Activated CD4-positive, alpha-beta T cell treated with anti-CD3 and anti-CD28 coated beads, Interleukin-2, amount 10 ng/mL, durations not matched to agents 24 days and 14 days (primary cell): ENCODE measurements around the gene PSENEN. TPM values are rescaled to one million over a fixed set of nuclear protein-coding genes. Genes with fewer than 3 reads are reported as not detected.
A peak's percentile ranks its signal among the peaks of the same experiment; 100 is the strongest.

Source experiments
- DNase-seq: peaks from one replicate; pipeline ENCODE4 v3.0.0; 2022
- H3K27ac Mint-ChIP-seq: one replicate; pipeline ENCODE4 v1.8.0; 2022; ENCODE audit warnings: mild to moderate bottlenecking, mixed read lengths
- H3K27me3 Mint-ChIP-seq: one replicate; pipeline ENCODE4 v1.8.0; 2022; ENCODE audit warnings: mixed read lengths
- H3K36me3 Mint-ChIP-seq: one replicate; pipeline ENCODE4 v1.8.0; 2022; ENCODE audit warnings: low read depth, mild to moderate bottlenecking, mixed read lengths
- H3K4me1 Mint-ChIP-seq: one replicate; pipeline ENCODE4 v1.8.0; 2021; ENCODE audit warnings: mixed read lengths
- H3K4me3 Mint-ChIP-seq: one replicate; pipeline ENCODE4 v1.8.0; 2022; ENCODE audit warnings: mild to moderate bottlenecking, moderate library complexity, mixed read lengths
- H3K9me3 Mint-ChIP-seq: one replicate; pipeline ENCODE4 v1.8.0; 2021; ENCODE audit warnings: mixed read lengths
- intact Hi-C: fragments of 100-400 bp; cut with micrococcal nuclease; formaldehyde crosslinking; loops from one replicate; pipeline ENCODE4 v1.15.1; 2023
- total RNA-seq: library from RNA; stranded (reverse); gene quantifications from 2 replicates; pipeline ENCODE4 v1.2.3, GENCODE V29; 2022

Gene PSENEN
- total RNA-seq, 1 donor from 2014 or later = 46.7 TPM

DNA sequence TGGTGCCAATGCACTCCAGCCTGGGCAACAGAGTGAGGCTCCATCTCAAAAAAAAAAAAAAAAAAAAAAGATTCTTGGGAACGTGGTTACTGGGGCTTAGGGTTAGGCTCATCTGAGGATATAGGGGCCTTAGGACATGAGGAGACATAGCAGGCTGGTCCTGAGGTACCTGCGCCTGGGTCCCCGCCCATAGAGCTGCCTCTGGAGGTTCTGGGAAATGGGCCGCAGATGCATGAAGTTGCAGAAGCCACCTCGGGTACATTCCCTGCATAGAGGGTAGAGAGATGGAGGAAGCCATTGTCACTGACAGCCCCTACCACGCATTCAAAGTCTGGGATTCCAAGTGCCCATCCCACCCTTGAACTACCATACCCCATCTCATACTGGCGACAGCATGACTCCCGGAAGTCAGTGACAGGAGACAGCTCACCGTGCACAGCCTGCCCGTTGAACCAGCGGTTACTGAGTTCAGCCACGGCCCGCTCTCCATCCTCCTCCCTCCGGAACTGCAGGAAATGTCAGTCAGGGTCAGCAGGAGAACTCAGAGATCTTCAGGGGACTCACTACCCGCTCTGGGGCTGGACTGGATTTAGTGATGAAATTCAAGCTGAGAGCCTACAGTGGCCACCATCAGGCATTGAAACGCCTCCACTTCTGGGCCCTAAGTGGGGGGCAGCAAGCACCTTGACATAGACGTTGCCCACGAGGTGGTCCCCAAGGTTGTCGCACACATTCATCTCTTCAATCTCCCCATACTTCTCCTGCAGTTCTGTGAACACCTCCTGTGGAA, 1.6 kb upstream of the PSENEN start:
- DNase-seq = no peak
- H3K4me1 Mint-ChIP-seq = peaks cover 49% of the 10 kb centered on the region
- no peaks in the 10 kb centered on the region for H3K9me3 Mint-ChIP-seq
- intact Hi-C loops = loop anchor here (10.0 kb wide), 1 partner anchor 371 kb away; the partner anchor contains the start of genes OVOL3, POLR2I and TBCB
- no peaks in the 10 kb centered on the region for H3K27me3 Mint-ChIP-seq
- H3K4me3 Mint-ChIP-seq = peak overlapping the region; percentile 94
- H3K27ac Mint-ChIP-seq = peak overlapping the region; percentile 100
- H3K36me3 Mint-ChIP-seq = peaks cover 21% of the 10 kb centered on the region

DNA sequence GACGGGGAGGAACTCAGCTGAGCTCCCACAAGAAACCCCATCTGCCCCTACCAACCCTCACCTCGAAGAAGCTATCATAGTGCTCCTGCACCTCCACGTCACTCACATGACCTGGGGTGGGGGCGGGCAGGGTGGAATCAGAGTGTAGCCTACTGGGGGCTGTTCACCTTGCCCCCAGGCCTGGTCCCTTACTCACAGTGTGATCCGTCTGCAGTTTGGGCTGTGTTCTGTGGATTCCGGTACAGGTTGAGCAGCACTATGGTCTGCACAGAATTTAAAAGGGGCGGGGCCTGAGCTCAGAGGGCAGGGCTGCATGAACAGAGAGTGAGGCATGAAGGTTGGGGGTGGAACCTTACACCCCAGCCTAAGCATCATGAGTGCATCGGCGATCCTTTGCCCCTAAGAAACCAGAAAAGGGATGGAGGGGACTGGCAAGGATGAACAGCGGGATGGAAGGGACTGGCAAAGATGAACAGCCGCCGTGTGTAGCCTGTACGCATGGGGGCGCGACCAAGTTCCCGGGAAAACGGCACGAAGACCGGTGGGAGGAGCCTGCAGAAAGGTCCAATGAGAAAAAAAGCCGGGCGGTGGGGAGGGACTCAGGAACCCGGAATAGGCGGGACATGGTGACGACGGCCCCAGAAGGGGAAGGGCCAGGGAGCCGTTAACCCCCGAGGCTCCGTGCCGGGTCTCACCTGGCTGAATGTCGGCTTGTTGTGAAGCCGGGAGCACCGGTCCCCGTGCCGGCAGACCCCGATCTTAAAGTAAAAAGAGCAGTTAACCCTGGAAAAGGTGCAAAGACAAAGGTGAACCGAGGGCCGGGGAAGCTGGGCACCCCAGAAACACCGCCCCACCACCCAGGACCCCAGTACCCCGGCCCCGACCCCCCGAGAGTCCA, 772 bp upstream of the PSENEN start:
- peak; percentile 98 for DNase-seq
- Mint-ChIP-seq H3K36me3 (peaks cover 20% of the 10 kb centered on the region), H3K27me3 (no peaks in the 10 kb centered on the region), H3K27ac (peak overlapping the region; percentile 100), H3K4me1 (peaks cover 50% of the 10 kb centered on the region), H3K4me3 (peak overlapping the region; percentile 94), H3K9me3 (no peaks in the 10 kb centered on the region)
- intact Hi-C loops = loop anchor here (1.0 to 10.0 kb wide), 5 partner anchors 27 to 370 kb away; partner anchors contain the start of genes ARHGAP33, OVOL3, POLR2I and TBCB

DNA sequence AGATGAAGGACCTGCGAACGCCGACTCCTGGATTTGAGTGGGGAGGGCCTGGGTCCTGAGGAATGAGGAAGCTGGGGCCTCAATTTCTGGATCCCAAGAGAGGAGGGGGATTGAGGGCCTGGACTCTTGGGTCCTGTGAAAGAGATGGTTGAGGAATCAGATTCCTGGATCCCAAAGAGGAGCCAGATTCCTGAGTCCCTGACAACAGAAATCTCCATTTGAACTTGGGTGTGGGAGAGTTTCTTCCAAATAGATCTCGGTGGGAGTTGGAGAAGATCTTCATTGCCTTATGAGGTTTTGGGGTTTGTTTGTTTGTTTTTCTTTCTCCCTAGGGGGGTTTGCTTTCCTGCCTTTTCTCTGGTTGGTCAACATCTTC, 624 bp downstream of the PSENEN start:
- H3K4me1 Mint-ChIP-seq = peaks cover 47% of the 10 kb centered on the region
- intact Hi-C loops = loop anchor here (5.0 to 10.0 kb wide), 2 partner anchors 306 to 369 kb away; partner anchors contain the start of genes OVOL3, POLR2I, TBCB and THAP8
- no peak for DNase-seq
- H3K4me3 Mint-ChIP-seq = peak overlapping the region; percentile 94
- H3K27me3 Mint-ChIP-seq = no peaks in the 10 kb centered on the region
- H3K36me3 Mint-ChIP-seq = peaks cover 19% of the 10 kb centered on the region
- H3K27ac Mint-ChIP-seq = peak overlapping the region; percentile 100
- no peaks in the 10 kb centered on the region for H3K9me3 Mint-ChIP-seq

DNA sequence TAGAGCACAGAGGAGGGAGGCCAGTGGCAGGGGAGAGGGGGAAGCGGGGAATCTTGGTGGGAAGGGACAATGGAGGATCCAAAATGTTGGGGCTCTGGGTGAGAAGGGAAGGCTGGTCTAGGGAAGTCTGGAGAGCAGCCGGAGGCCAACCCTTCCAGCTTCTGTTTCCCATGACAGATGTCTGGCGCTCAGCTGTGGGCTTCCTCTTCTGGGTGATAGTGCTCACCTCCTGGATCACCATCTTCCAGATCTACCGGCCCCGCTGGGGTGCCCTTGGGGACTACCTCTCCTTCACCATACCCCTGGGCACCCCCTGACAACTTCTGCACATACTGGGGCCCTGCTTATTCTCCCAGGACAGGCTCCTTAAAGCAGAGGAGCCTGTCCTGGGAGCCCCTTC, 1.1 kb downstream of the PSENEN start:
- DNase-seq = no peak
- Mint-ChIP-seq H3K27me3 (no peaks in the 10 kb centered on the region), H3K4me3 (peak overlapping the region; percentile 94), H3K4me1 (peaks cover 47% of the 10 kb centered on the region), H3K9me3 (no peaks in the 10 kb centered on the region), H3K27ac (peak overlapping the region; percentile 100), H3K36me3 (peaks cover 19% of the 10 kb centered on the region)
- intact Hi-C loops = loop anchor here (5.0 to 10.0 kb wide), 2 partner anchors 306 to 368 kb away; partner anchors contain the start of genes OVOL3, POLR2I, TBCB and THAP8

DNA sequence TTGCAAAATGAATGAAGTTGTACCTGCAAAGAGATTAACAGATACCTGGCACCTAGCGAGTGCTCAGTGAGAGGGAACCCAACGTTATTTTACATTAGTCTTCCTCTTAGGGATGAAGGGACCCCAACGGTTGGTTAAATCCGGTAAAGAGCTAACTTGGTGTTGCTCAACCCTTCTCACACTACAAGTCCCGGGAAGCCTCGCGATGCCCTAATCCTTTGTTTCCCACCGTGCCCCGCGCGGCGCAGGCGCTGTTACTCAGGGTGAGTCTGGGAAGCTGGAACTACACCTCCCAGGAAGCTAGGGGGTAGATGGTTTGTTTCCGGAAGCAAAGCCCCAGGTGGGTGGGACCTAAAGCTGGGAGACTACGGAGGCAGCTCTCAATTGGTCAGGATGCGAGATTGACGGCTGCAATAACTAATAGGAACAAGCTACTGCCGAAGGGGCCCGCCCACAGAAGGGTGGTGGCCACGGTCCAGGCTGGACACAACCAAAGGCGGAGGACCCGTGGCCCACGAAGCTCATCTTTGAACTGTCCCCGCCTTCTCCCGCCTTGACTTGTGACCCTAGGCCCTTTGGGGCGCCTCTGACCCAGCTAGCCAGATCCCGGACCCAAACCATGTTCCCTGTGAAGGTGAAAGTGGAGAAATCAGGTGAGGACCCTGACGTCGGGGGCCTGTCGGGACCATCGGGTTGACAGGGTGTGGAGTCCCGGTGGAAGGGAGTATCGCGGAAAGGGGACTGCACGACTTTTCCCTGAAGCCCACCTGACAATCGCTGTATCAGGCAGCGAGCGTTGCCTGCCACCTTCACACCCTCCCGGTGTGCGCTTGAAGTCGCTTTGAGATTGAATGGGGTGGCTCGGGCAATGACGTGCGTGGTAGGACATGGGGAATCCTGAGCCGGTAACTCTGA, 2.9 kb downstream of the PSENEN start, which contains the start of gene LIN37:
LIN37 (plus strand) TSS at position 471 of the 915 bp plus-strand sequence; CDS start at position 620, 149 bp downstream.
- Mint-ChIP-seq H3K27ac (peak within 1 kb of the TSS; percentile 95), H3K4me1 (peaks cover 37% of the 10 kb centered on the region), H3K27me3 (no peaks in the 10 kb centered on the region), H3K4me3 (peak within 1 kb of the TSS; percentile 99), H3K9me3 (no peaks in the 10 kb centered on the region), H3K36me3 (peaks cover 12% of the 10 kb centered on the region)
- intact Hi-C loops = loop anchor here (1.0 to 10.0 kb wide), 3 partner anchors 10 to 366 kb away; partner anchors contain the start of genes OVOL3, POLR2I, PROSER3 and TBCB
- DNase-seq = peak; percentile 100

DNA sequence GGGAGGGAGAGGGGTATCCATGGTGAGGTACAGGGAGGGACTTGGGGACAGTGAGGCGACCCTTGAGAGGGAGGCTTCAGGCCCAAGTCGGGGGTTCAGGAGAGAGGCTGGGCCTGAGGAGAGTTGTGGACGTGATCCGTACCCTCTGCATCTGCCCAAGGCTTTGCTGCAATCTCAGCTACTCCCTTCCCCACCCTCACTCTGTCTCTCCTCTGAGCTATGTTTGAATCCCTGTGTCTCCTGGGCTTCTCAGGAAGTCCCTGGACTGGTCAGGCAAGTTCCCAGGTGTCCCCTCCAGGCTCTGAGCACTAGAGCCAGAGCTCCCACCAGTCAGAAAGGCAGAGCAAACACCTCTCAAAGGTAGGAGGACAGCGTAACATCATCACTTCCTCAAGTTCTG, 4.7 kb downstream of the PSENEN start:
- intact Hi-C loops = no loop called here
- no peak overlapping the region for H3K27ac Mint-ChIP-seq
- peaks cover 33% of the 10 kb centered on the region for H3K4me1 Mint-ChIP-seq
- H3K27me3 Mint-ChIP-seq = no peaks in the 10 kb centered on the region
- peaks cover 17% of the 10 kb centered on the region for H3K36me3 Mint-ChIP-seq
- H3K4me3 Mint-ChIP-seq = peak overlapping the region; percentile 61
- DNase-seq = no peak
- no peaks in the 10 kb centered on the region for H3K9me3 Mint-ChIP-seq

DNA sequence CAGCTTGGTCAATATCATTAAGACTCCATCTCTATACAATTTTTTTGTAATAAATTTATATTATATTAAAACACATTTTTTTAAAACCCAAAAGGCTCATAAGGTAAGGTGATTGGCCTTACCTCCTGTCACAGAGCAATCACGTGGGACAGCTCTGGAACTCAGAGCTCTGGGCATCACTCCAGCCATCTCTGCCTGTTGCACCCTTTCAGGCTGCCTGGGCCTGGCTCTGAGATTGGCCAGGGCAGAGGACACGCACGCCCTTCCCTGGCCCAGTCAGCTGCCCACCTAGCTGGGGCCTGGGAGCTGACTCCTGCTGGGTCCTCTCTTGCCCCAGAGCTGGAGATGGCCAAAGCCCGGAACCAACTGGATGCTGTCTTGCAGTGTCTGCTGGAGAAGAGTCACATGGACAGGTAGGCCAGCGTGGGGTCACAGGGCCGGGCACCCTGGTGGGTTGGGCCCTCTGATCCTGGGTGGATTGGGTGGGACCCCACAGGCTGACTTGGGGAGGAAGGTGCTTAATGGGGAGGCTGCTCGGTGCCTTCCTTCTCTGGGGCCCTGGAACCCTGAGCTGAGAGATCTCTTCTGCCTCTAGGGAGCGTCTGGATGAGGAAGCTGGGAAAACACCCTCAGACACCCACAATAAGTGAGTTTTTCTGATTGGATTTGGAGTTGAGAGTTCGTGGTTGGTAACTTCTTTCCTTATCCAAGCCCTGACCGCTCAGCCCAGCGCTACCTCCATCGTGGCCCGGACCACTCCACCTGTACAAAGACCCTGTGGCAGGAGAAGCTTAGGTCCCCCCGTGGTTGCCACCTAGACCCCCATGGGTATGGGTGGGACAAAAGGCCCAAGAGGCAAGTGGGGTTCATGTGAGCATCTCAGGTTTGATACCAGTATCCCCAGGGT, 6.6 kb downstream of the PSENEN start:
- intact Hi-C loops = no loop called here
- Mint-ChIP-seq H3K4me3 (no peak overlapping the region), H3K27me3 (no peaks in the 10 kb centered on the region), H3K9me3 (no peaks in the 10 kb centered on the region), H3K4me1 (peaks cover 27% of the 10 kb centered on the region), H3K36me3 (peaks cover 18% of the 10 kb centered on the region), H3K27ac (no peak overlapping the region)
- peak; percentile 56 for DNase-seq

DNA sequence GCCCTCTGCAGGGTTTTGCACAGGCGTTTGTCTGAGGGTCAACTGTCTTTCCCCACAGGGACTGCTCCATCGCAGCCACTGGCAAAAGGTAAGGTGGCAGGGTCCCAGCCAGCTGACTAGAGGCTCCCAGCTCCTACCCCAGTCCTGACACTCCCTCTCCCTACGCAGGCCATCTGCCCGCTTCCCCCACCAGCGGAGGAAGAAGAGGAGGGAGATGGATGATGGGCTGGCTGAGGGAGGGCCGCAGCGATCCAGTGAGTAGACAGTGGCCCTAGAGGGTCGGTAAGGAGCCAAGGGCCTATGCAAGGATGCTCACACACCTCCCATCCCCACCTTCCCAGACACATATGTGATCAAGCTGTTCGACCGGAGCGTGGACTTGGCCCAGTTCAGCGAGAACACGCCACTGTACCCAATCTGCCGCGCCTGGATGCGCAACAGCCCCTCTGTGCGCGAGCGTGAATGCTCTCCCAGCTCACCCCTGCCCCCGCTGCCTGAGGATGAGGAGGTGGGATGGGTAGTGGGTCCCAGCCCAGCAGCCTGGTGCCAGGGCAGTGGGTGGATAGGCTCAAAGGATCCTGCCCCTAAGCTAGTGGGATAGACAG, 7.4 kb downstream of the PSENEN start:
- Mint-ChIP-seq H3K36me3 (peaks cover 19% of the 10 kb centered on the region), H3K27ac (no peak overlapping the region), H3K4me3 (no peak overlapping the region), H3K4me1 (peaks cover 28% of the 10 kb centered on the region), H3K9me3 (no peaks in the 10 kb centered on the region), H3K27me3 (peaks cover under 1% of the 10 kb centered on the region)
- DNase-seq = no peak
- intact Hi-C loops = no loop called here

DNA sequence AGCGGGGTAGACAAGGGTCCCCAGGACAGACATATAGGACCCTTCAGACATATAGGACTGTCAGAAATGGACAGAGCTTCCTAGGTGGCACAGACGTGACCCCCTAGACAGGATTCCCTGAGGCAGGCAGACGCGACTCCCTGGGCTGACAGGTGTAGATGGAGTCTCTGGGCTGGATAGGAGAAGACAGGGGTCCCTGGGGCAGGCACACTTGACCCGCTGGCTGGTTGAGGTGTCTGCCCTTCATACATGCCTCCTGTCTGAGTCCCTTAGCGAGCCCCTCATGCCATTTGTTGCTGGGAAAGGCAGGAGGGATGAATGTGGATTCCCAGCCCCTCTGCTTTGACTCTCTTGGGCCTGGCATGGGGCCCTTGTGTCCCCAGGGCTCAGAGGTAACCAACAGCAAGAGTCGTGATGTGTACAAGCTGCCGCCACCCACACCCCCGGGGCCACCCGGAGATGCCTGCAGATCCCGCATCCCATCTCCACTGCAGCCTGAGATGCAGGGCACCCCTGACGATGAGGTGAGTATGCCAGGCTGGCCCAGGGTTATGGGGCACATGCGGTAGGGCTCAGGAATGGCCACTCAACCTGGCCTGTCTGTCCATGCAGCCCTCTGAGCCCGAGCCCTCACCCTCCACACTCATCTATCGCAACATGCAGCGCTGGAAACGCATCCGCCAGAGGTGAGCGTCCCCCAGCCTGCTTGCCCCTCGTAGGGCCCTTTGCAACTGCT, 8.4 kb downstream of the PSENEN start:
- H3K9me3 Mint-ChIP-seq = no peaks in the 10 kb centered on the region
- no peak for DNase-seq
- H3K36me3 Mint-ChIP-seq = peaks cover 17% of the 10 kb centered on the region
- H3K4me3 Mint-ChIP-seq = no peak overlapping the region
- H3K27ac Mint-ChIP-seq = no peak overlapping the region
- H3K4me1 Mint-ChIP-seq = peaks cover 25% of the 10 kb centered on the region
- intact Hi-C loops = no loop called here
- H3K27me3 Mint-ChIP-seq = peaks cover 2% of the 10 kb centered on the region

DNA sequence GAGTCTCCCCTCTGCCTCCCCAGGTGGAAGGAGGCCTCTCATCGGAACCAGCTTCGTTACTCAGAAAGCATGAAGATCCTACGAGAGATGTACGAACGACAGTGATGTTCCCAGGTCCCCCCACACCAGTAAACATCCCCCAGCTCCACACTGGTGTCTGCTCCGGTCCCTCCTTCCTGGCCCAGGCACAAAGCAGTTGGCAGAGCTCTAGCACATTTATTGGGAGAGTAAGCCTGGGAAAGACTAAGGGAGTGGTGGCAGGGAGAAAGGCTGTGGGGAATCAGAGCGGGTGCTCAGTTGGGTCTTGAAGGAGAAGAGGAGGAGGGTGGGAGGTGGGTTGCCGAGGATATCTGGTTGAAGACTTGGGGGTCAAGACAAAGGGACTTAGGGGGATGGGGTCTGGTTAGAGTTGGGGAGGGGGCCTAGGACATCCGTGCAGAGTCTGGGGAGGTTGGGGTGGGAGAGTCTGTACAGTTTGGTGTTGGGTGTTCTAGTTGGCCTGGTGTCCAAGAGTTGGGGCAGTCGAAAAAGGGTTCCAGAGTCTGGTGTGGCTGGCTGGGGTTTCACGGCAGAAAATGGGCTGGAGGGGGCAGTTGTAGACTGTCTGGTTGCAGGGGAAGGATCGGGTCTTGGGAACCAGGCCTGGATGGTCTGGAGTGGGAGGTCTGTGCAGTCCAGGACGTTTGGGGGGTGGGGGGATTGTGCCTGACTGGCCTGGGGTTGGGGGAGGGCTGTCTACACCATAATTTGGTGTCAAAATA, 9.1 kb downstream of the PSENEN start:
- intact Hi-C loops = loop anchor here (5.0 kb wide), 2 partner anchors 62 to 148 kb away; partner anchors contain the start of genes HCST and NFKBID
- DNase-seq = no peak
- Mint-ChIP-seq H3K4me1 (peaks cover 27% of the 10 kb centered on the region), H3K27ac (peak overlapping the region; percentile 42), H3K9me3 (no peaks in the 10 kb centered on the region), H3K36me3 (peaks cover 21% of the 10 kb centered on the region), H3K27me3 (peaks cover 2% of the 10 kb centered on the region), H3K4me3 (peak overlapping the region; percentile 54)

DNA sequence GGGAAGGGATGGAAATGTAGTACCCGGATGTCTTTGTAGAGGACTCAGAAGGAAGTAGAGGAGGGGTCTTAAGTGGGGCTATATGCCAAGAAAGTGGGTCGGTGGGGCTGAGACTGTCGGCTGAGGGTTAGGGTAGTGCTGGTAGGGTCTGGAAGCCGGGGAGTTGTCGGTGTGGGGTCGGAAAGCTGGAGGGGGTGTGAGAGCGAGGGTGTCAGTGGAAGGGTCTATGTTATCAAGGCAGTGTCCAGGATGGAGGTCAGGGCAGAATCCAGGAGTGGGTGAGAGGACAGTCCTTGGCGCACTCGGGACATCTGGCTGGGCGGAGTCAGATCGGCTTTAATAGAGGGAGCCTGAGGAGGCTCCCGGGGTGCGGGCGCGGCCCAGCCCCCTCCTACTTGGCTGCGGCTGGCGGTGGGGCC, 9.7 kb downstream of the PSENEN start:
- Mint-ChIP-seq H3K36me3 (peaks cover 22% of the 10 kb centered on the region), H3K27ac (peak overlapping the region; percentile 49), H3K4me1 (peaks cover 27% of the 10 kb centered on the region), H3K27me3 (peaks cover 2% of the 10 kb centered on the region), H3K9me3 (no peaks in the 10 kb centered on the region), H3K4me3 (peak overlapping the region; percentile 54)
- intact Hi-C loops = loop anchor here (5.0 kb wide), 2 partner anchors 63 to 147 kb away; partner anchors contain the start of genes HCST and NFKBID
- no peak for DNase-seq
